Measurements from ENCODE around the gene ORC2.
"Not testable (repeated sequence)": the region's sequence is repeated elsewhere in the genome, so short reads cannot be mapped to it uniquely, and the experiment has no call there.

Gene ORC2

GRCh38 chr2:200930947-200931626, 32.4 kb downstream of the ORC2 start:
- DNase-seq, result no peak

- DNase-seq, result no peak
Observed at GRCh38 chr2:200929334-200930249, 33.9 kb downstream of the ORC2 start.

- no peak for DNase-seq
Observed at GRCh38 chr2:200922439-200922838, 41.0 kb downstream of the ORC2 start.

- no peak for DNase-seq
Observed at GRCh38 chr2:200913654-200914053, 49.8 kb downstream of the ORC2 start.

- no peak for DNase-seq
Observed at GRCh38 chr2:200909958-200910357, 53.5 kb downstream of the ORC2 start.

GRCh38 chr2:200905618-200906296, 57.7 kb downstream of the ORC2 start:
- peak; percentile 62 to 73 for DNase-seq

- peak; percentile 63 to 72 for DNase-seq
Observed at GRCh38 chr2:200901459-200902072, 61.9 kb downstream of the ORC2 start.

- no peak for DNase-seq
Observed at GRCh38 chr2:200899482-200899881, 64.0 kb downstream of the ORC2 start.

GRCh38 chr2:200888704-200889625, 74.5 kb downstream of the ORC2 start, which contains the start of the genes NIF3L1 and PPIL3:
Gene NIF3L1 (plus strand): TSS chr2:200889371. CDS start chr2:200891944, 2,573 bp downstream.
Gene PPIL3 (minus strand): TSS chr2:200889077. CDS start chr2:200887615, 1,462 bp downstream.
- peak; percentile 98 for DNase-seq

GRCh38 chr2:200881715-200882249, 81.7 kb downstream of the ORC2 start:
- not testable (repeated sequence) for DNase-seq

- no peak for DNase-seq
Observed at GRCh38 chr2:200878289-200878880, 85.1 kb downstream of the ORC2 start.

- no peak for DNase-seq
Observed at GRCh38 chr2:200877443-200877842, 86.0 kb downstream of the ORC2 start.

- DNase-seq, result no peak
Observed at GRCh38 chr2:200873560-200873959, 89.9 kb downstream of the ORC2 start.

- no peak for DNase-seq
Observed at GRCh38 chr2:200871151-200871550, 92.3 kb downstream of the ORC2 start.

GRCh38 chr2:200869014-200869413, 94.4 kb downstream of the ORC2 start:
- no peak for DNase-seq

- DNase-seq, result peak; percentile 98
Observed at GRCh38 chr2:200864176-200865034, 99.1 kb downstream of the ORC2 start, which contains the start of gene CLK1. Gene CLK1 (minus strand): TSS chr2:200864658. CDS start chr2:200861862, 2,796 bp downstream.

GRCh38 chr2:200863782-200864175, 99.7 kb downstream of the ORC2 start:
- DNase-seq, result peak in 1 of 2 experiments; percentile 51

GRCh38 chr2:200862532-200863000, 100.9 kb downstream of the ORC2 start:
- DNase-seq, result peak; percentile 71 to 74

- DNase-seq, result no peak
Observed at GRCh38 chr2:200861617-200862155, 101.8 kb downstream of the ORC2 start.

Data from activated T-cell treated with anti-CD3 and anti-CD28 coated beads, Interleukin-2, amount 50 U/mL, for 48 hours (primary cell).